Hematopoietic multipotent progenitor cell treated with erythropoietin and hydrocortisone succinate and interleukin-3 and kit ligand, for 6 days (in vitro differentiated cells): Measurements from ENCODE around the gene CAMTA1.
A peak's percentile ranks its signal among the peaks of the same experiment; 100 is the strongest.

Source experiments
- DNase-seq: peaks from one replicate; pipeline ENCODE4 v3.0.0-alpha.2; 2015

Gene CAMTA1

DNA sequence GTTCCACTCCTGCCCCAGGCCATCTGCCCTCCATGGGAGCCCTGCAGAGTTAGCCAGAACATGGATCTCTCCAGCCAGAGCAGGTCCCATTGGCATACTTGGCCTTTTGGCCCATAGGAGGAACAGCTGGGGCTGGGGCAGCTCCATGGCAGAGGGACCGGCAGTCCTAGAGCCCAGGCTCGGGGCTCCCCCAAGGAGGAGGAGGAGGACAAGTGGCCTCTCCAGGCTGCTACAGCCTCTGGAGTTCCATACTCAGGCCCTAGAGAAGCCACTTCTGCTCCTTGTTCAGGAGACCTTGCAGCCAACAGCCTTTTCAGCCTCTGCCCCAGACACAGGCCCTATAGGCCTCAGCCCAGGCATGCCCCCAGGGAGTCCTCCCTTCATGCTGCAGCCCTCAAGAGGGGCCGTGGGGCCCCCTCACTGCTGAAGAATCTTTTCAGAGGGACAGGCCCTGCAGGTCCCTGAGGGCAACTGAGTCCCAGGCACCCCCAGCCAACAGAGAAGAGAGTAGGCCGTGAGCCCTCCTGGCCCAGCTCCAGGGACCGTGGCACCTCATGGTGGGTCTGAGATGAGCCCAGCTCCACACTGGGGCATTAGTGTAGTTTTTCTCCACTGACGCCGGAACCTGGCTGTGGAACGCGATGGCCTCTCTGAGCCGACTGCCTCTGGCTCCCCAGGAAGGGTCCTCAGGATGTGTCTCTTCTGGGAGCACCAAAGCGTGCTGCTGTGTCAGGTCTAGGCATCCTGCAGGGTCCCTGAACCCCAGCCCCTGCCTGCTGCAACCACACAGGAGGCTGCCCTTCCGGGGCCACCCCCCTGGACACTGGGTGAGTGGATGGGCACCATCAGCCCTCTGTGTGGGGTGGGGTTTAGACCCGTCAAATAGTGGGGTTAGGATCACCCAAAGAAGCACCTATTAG is 688.2 kb downstream of the CAMTA1 start:
- no peak for DNase-seq

GRCh38 chr1:7474143-7474490 is 688.9 kb downstream of the CAMTA1 start:
- no peak for DNase-seq

DNA sequence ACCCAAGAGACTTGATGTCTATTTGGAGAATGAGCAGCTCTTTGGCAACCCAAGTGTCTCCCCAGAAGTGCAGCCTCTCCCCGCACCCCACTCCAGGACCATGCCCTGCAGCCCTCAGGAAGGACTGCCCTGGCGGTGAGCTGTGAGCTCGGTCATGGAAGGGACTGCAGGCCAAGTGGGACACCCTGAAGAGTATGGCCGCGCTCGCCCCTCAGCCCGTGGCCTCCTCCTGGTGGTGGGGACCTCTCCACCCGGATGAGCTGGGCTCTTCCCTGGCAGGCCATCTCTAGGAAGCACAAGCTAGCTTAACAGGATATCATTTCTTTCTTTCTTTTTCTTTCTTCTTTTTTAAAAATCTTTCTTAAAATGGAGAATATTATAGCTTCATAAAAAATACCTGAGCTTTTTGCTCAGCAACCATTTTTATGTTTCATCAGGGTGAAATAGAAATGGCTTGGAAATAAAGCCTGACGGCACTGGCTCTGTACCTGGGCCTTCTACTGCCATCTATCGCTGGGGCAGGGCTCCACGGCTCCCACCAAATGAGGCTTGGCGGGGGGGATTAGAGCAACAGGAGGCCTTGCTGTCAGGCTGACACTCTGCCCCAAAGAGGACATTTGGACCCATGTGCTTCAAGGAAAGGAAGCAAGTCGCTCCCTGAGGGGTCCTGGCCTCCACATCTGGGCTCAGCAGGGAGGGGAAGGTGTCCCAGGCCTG is 689.7 kb downstream of the CAMTA1 start:
- DNase-seq: no peak

DNA sequence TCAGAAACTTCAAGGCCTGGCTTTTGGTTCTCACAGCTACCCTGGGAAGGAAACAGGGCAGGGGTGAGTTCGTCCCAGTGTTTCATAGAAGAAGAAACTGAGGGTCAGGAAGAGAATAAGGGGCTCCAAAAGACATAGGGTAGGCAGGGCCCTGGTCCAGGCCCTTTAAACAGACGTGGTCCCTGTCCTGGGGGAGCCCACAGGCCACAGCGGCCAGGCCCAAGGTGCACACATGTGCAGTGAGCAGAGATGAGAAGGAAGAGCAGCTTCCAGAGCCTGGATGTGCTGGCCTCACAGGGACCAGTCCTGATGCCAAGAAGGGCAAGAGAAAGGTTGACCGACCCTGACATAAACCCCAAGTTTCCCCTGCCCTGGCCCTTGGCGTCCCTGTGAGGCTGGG is 690.4 kb downstream of the CAMTA1 start:
- no peak for DNase-seq

GRCh38 chr1:7476402-7476801 is 691.1 kb downstream of the CAMTA1 start:
- DNase-seq: no peak

GRCh38 chr1:7476861-7477547 is 691.8 kb downstream of the CAMTA1 start:
- DNase-seq: no peak

DNA sequence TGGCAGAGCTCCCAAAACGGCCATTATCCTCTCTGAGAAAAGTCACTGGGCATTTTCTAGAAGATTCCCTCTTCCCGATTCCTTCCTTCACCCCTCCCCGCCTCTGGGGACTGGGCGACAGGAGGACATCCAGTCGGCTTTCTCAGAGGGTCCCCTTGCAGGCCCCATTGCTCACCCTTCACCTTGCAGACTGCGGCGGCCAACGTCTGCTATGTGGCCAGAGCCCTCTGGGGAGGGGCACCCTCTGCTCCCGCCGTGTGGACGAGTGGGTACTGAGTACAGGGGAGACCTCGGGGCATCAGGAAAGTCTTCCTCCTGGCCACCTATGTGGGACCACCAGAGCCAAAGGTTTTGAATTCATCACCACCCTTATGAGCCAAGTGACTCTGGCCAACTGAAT is 692.3 kb downstream of the CAMTA1 start:
- DNase-seq: no peak

DNA sequence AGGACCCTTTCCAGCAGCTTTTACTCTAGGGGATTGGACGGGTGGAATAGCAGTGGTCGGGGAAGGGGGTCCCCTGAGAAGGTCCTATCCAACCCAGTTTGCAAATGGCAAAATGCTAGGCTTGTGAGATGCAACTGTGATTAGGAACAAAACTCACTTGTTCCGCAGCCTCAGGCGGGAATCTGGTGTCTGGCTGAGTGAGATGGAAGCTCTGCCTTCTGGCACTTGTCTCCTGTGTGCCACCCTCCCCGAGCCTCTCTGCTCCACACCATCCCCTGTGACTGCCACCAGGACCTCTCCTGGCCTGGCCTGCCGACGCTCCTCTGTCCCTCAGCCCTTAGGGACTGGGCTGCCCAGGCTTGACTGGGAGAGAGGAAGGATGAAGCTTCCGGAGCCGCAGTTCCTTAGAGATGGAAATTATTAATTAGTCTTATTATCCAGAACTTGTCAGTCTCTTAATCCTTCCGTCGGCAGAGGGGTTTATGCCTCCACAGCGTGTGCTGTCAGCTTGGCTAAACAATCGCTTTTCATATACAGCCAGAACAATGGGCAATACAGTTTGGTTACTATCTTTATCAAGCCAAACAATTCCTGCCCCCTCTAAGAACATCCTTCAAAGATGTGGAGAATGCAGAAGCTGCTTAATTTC is 693.0 kb downstream of the CAMTA1 start:
- no peak for DNase-seq

DNA sequence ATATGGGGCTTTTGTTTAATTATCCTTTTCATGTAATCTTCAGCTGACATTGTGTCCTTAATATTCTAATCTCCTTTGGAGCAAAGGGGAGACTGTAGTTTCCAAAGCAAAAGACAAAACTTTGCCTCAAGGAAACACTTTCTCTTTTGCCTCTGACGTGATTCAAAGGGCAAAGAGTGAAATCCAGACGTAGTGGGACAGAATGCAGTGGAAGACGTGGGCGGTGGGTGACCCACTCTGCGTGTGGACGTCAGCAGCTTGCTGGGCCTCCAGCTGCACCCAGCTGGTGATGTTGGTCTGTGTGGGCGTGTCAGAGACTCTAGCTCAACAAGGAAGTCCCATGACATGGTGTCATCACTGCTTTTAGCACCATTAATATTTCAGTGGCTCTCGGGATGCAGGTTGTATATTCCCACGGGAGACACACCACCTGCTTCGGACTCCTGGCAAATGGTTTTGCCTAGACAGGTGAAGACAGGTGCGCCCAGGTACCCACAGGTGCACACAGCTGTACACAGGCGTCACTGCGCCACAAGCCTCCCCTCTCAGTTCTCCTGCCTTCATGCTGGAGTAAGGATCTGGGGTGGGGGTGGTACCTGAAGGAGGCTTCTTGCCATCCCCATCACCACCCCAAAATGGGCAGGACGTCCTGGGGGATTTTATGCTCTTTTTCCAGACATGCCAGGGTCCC is 693.7 kb downstream of the CAMTA1 start:
- DNase-seq: no peak

GRCh38 chr1:7479571-7479970 is 694.3 kb downstream of the CAMTA1 start:
- peak; percentile 48 for DNase-seq

GRCh38 chr1:7481194-7481593 is 695.9 kb downstream of the CAMTA1 start:
- DNase-seq: no peak

- no peak for DNase-seq
These were observed 696.8 kb downstream of the CAMTA1 start for GRCh38 chr1:7482077-7482476.

DNA sequence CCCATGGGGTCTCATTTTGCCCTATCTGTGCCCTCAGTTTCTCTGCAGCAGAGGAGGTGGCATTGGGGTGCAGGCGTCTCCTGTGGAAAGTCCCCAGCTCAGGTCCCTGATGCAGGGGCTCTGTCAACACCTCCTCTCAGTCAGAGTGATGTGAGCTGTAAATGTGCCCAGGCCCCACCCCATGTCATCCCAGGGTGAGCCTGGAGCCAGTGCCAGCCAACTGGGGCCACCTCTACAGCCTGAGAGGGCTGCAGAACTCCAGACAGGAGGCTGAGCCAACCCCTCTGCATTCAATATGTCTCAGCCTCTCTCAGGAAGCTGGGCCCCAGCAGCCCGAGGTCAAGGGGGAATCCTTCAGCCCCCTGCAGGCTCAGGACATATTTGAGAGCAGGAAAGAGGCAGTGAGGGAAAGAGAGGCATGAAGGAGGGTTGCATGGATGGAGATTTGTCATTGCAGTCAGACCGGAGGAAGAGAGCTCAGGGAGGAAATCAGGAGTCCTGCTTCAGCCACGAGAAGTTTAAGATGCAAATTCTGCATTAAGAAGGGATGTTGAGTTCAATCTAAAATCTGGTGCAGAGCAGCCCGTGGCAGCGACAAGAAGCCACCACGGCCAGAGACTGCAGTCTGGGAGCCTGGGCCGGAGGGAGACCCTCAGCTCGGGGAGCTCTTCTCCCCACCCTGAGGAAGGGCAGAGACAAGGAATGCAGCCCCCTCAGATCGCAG is 697.7 kb downstream of the CAMTA1 start:
- no peak for DNase-seq

DNA sequence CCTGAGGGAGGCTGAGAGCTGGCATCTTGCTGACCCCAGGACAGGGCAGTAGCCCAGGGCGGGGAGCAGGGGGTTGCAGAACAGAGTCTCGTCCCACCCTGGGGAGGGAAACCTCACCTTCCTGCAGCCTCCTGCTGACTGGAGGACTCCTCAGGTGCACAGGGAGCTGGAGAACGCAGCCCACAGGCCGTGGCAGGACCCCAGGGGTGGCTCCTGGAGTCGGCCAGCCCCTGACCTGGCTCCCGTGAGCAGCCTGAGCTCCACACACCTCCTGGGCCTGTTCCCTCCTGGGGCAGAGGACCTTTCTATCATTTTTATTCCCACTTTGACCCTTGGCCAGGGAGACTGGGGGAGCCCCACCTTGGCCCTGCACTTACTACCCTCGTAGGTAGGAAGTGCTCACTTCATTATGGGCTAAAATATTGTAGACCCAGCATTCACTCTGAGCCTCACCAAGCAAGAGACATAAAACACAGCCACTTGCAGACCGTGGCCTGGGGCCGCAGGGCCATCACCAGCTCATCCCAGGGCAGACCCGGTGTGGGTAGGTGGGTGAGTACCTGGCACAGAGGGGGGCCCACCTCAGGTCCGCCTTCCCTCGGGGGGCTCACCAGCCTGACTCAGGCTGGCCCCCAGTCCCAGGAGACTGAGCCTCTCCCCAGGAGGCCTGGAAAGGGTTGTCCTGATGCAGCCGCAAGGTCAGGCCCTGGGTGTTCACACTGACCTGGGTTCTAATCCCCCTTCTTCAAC is 698.6 kb downstream of the CAMTA1 start:
- DNase-seq: no peak

- DNase-seq: no peak
These were observed 700.0 kb downstream of the CAMTA1 start for GRCh38 chr1:7485086-7485780.

GRCh38 chr1:7485826-7486225 is 700.6 kb downstream of the CAMTA1 start:
- DNase-seq: no peak

GRCh38 chr1:7487766-7488474 is 702.7 kb downstream of the CAMTA1 start:
- no peak for DNase-seq

- DNase-seq: no peak
These were observed 703.2 kb downstream of the CAMTA1 start for GRCh38 chr1:7488475-7488842.

DNA sequence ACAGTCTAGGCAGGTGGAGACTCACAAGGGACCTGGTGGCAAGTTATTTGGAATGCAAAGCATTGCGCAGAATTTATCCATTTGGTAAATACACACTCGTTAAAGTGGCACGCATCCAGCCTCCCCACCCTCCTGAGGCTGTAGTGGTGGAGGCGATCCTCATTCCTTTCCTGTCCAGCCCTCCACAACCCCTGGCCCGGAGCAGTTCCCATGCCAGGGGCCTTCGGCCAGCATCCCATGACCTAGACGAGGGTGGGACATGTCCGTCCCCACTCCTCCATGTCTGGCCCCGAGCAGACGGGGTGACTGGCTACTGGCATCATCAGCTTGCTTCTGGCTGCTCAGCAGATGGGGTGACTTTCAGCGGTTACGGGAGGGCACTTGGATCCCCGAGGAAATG is 704.3 kb downstream of the CAMTA1 start:
- DNase-seq: no peak

- DNase-seq: no peak
These were observed 705.3 kb downstream of the CAMTA1 start for GRCh38 chr1:7490576-7490975.
